Adipocyte (in vitro differentiated cells): ENCODE data around the gene FADD.

Source experiments
- DNase-seq: peaks from one replicate; pipeline ENCODE4 v3.0.0-alpha.2; 2015; ENCODE audit warnings: low read depth
- H3K27me3 ChIP-seq: replicated peaks from 2 replicates; pipeline ENCODE4 v1.7.0; 2013; ENCODE audit warnings: mild to moderate bottlenecking, low read length, moderate library complexity; ENCODE audit not compliant: control insufficient read depth, insufficient read depth
- H3K36me3 ChIP-seq: 2 replicates; pipeline ENCODE4 v1.7.0; 2013; ENCODE audit warnings: low read length, mild to moderate bottlenecking, moderate library complexity; ENCODE audit not compliant: control insufficient read depth, insufficient read depth, severe bottlenecking
- H3K4me1 ChIP-seq: 2 replicates; pipeline ENCODE4 v1.7.0; 2013; ENCODE audit warnings: mild to moderate bottlenecking, low read length, moderate library complexity; ENCODE audit not compliant: control insufficient read depth, insufficient read depth
- H3K4me3 ChIP-seq: 2 replicates; pipeline ENCODE4 v1.7.0; 2013; ENCODE audit warnings: mild to moderate bottlenecking, low read length, moderate library complexity
- H3K9ac ChIP-seq: 2 replicates; pipeline ENCODE4 v1.7.0; 2013; ENCODE audit warnings: mild to moderate bottlenecking, low read length, moderate library complexity
- H3K9me3 ChIP-seq: 2 replicates; pipeline ENCODE4 v1.7.0; 2013; ENCODE audit warnings: mild to moderate bottlenecking, low read length, moderate library complexity; ENCODE audit not compliant: control insufficient read depth

Gene FADD

GRCh38 chr11:70243912-70244652 lies 41.0 kb downstream of the FADD start:
- Histone ChIP-seq H3K36me3 (no peaks in the 10 kb centered on the region), H3K4me3 (peak overlapping the region; percentile 35), H3K9ac (peak overlapping the region; percentile 28), H3K4me1 (peaks cover 43% of the 10 kb centered on the region), H3K27me3 (no peaks in the 10 kb centered on the region), H3K9me3 (no peaks in the 10 kb centered on the region)
- no peak for DNase-seq

- peak; percentile 54 for DNase-seq
- no peaks in the 10 kb centered on the region for H3K36me3 ChIP-seq
Measured at GRCh38 chr11:70244698-70245097, 41.6 kb downstream of the FADD start.

GRCh38 chr11:70246196-70246595 lies 43.1 kb downstream of the FADD start:
- no peak overlapping the region for H3K9ac ChIP-seq
- no peaks in the 10 kb centered on the region for H3K9me3 ChIP-seq
- no peak for DNase-seq
- peaks cover 4% of the 10 kb centered on the region for H3K27me3 ChIP-seq
- H3K4me1 ChIP-seq: peaks cover 43% of the 10 kb centered on the region
- H3K4me3 ChIP-seq: no peak overlapping the region
- H3K36me3 ChIP-seq: no peaks in the 10 kb centered on the region

More at GRCh38 chr11:70244698-70245097, 41.6 kb downstream of the FADD start:
- Histone ChIP-seq H3K9me3 (no peaks in the 10 kb centered on the region), H3K9ac (peak overlapping the region; percentile 28), H3K4me1 (peaks cover 43% of the 10 kb centered on the region), H3K4me3 (peak overlapping the region; percentile 35), H3K27me3 (no peaks in the 10 kb centered on the region)

- Histone ChIP-seq H3K9ac (no peak overlapping the region), H3K4me3 (no peak overlapping the region), H3K9me3 (no peaks in the 10 kb centered on the region), H3K36me3 (no peaks in the 10 kb centered on the region), H3K4me1 (peaks cover 47% of the 10 kb centered on the region), H3K27me3 (peaks cover 4% of the 10 kb centered on the region)
- no peak for DNase-seq
Measured at GRCh38 chr11:70247042-70247709, 44.1 kb downstream of the FADD start.

- no peaks in the 10 kb centered on the region for H3K9me3 ChIP-seq
- no peak overlapping the region for H3K9ac ChIP-seq
- no peaks in the 10 kb centered on the region for H3K36me3 ChIP-seq
- peaks cover 4% of the 10 kb centered on the region for H3K27me3 ChIP-seq
- no peak for DNase-seq
- H3K4me3 ChIP-seq: no peak overlapping the region
- peaks cover 42% of the 10 kb centered on the region for H3K4me1 ChIP-seq
Measured at GRCh38 chr11:70247710-70248072, 44.6 kb downstream of the FADD start.

- DNase-seq: no peak
- Histone ChIP-seq H3K9me3 (no peaks in the 10 kb centered on the region), H3K36me3 (no peaks in the 10 kb centered on the region), H3K9ac (no peak overlapping the region), H3K4me3 (no peak overlapping the region), H3K4me1 (peaks cover 22% of the 10 kb centered on the region), H3K27me3 (peaks cover 4% of the 10 kb centered on the region)
Measured at GRCh38 chr11:70250876-70251658, 48.0 kb downstream of the FADD start.

GRCh38 chr11:70251659-70252321 lies 48.7 kb downstream of the FADD start:
- no peak for DNase-seq
- H3K4me3 ChIP-seq: no peak overlapping the region
- H3K9me3 ChIP-seq: no peaks in the 10 kb centered on the region
- H3K36me3 ChIP-seq: no peaks in the 10 kb centered on the region
- H3K4me1 ChIP-seq: peaks cover 22% of the 10 kb centered on the region
- H3K27me3 ChIP-seq: peaks cover 4% of the 10 kb centered on the region
- no peak overlapping the region for H3K9ac ChIP-seq

GRCh38 chr11:70252844-70253243 lies 49.7 kb downstream of the FADD start:
- H3K4me3 ChIP-seq: no peak overlapping the region
- no peaks in the 10 kb centered on the region for H3K9me3 ChIP-seq
- DNase-seq: no peak
- H3K36me3 ChIP-seq: no peaks in the 10 kb centered on the region
- peaks cover 4% of the 10 kb centered on the region for H3K27me3 ChIP-seq
- H3K4me1 ChIP-seq: peaks cover 14% of the 10 kb centered on the region
- H3K9ac ChIP-seq: no peak overlapping the region

GRCh38 chr11:70255477-70256116 lies 52.5 kb downstream of the FADD start:
- no peak overlapping the region for H3K4me3 ChIP-seq
- no peaks in the 10 kb centered on the region for H3K36me3 ChIP-seq
- no peaks in the 10 kb centered on the region for H3K9me3 ChIP-seq
- no peak overlapping the region for H3K9ac ChIP-seq
- peaks cover 10% of the 10 kb centered on the region for H3K4me1 ChIP-seq
- no peak for DNase-seq
- peaks cover 4% of the 10 kb centered on the region for H3K27me3 ChIP-seq
